Activated CD8-positive, alpha-beta T cell treated with anti-CD3 and anti-CD28 coated beads, Interleukin-2, amount 10 ng/mL, durations not matched to agents 7 days and 5 days (primary cell): Measurements from ENCODE around the gene CRADD. TPM values are rescaled to one million over a fixed set of nuclear protein-coding genes. Genes with fewer than 3 reads are reported as not detected.
"Not testable (repeated sequence)": the region's sequence is repeated elsewhere in the genome, so short reads cannot be mapped to it uniquely, and the experiment has no call there.

ENCODE experiments used
- ATAC-seq: fragments of 150-1000 bp; cut with Tn5 transposase; one replicate; pipeline ENCODE4 v1.10.0; 2021; ENCODE audit warnings: moderate library complexity
- CTCF ChIA-PET: fragments of 350-600 bp; sonication (Branson Sonifier 250); formaldehyde crosslinking; loops from one replicate; lab custom pipeline; 2021; ENCODE audit warnings: antibody characterized with exemption; lab: Charles Lee
- POLR2A ChIA-PET: fragments of 350-600 bp; sonication (Branson Sonifier 250); formaldehyde crosslinking; loops from one replicate; lab custom pipeline; 2021; ENCODE audit warnings: antibody characterized with exemption; lab: Charles Lee
- DNase-seq: peaks from one replicate; pipeline ENCODE4 v3.0.0-alpha.2; 2020
- H3K27ac Mint-ChIP-seq: one replicate; pipeline ENCODE4 v1.8.0; 2021; ENCODE audit warnings: mild to moderate bottlenecking, mixed read lengths
- H3K27me3 Mint-ChIP-seq: one replicate; pipeline ENCODE4 v1.8.0; 2021; ENCODE audit warnings: low read depth, mixed read lengths
- H3K36me3 Mint-ChIP-seq: one replicate; pipeline ENCODE4 v1.8.0; 2021; ENCODE audit warnings: low read depth, mixed read lengths
- H3K4me1 Mint-ChIP-seq: one replicate; pipeline ENCODE4 v1.8.0; 2021; ENCODE audit warnings: low read depth, mixed read lengths
- H3K4me3 Mint-ChIP-seq: one replicate; pipeline ENCODE4 v1.8.0; 2021; ENCODE audit warnings: mild to moderate bottlenecking, mixed read lengths
- H3K9me3 Mint-ChIP-seq: one replicate; pipeline ENCODE4 v1.8.0; 2022; ENCODE audit warnings: mixed read lengths; ENCODE audit not compliant: insufficient read depth
- total RNA-seq, 2 experiments: library from RNA; stranded (reverse); gene quantifications; one replicate each; pipeline ENCODE4 v1.2.3, GENCODE V29; 2021

CRADD gene
- total RNA-seq, 2 experiments from 2014 or later, result 10.8 to 14.6 TPM

- no peak for ATAC-seq
- Mint-ChIP-seq H3K9me3 (peaks cover 9% of the 10 kb centered on the region), H3K27me3 (no peaks in the 10 kb centered on the region), H3K27ac (no peak overlapping the region), H3K4me3 (no peak overlapping the region), H3K36me3 (peaks cover 6% of the 10 kb centered on the region), H3K4me1 (no peaks in the 10 kb centered on the region)
- no peak for DNase-seq
- POLR2A ChIA-PET, result no interaction called here
- CTCF ChIA-PET, result interaction anchor here (1.4 to 1.5 kb wide), 2 partner anchors 392 to 393 kb away, joined by 3 to 4 read pairs; no protein-coding TSS in a partner anchor
Observed at GRCh38 chr12:93709386-93709785, 32.2 kb downstream of the CRADD start.

- no peaks in the 10 kb centered on the region for H3K27me3 Mint-ChIP-seq
Observed at GRCh38 chr12:93710574-93710926, 33.4 kb downstream of the CRADD start.

GRCh38 chr12:93711502-93711901 is 34.3 kb downstream of the CRADD start:
- H3K4me3 Mint-ChIP-seq, POLR2A ChIA-PET, H3K27me3 Mint-ChIP-seq, CTCF ChIA-PET, DNase-seq, H3K4me1 Mint-ChIP-seq, ATAC-seq, H3K36me3 Mint-ChIP-seq, H3K9me3 Mint-ChIP-seq, H3K27ac Mint-ChIP-seq: not testable (repeated sequence)

More at GRCh38 chr12:93710574-93710926, 33.4 kb downstream of the CRADD start:
- H3K27ac Mint-ChIP-seq, result no peak overlapping the region
- peaks cover 9% of the 10 kb centered on the region for H3K9me3 Mint-ChIP-seq
- peaks cover 8% of the 10 kb centered on the region for H3K36me3 Mint-ChIP-seq
- no peaks in the 10 kb centered on the region for H3K4me1 Mint-ChIP-seq
- ChIA-PET POLR2A (no interaction called here), CTCF (interaction anchor here (0.8 kb wide), 1 partner anchor 391 kb away, joined by 3 read pairs; no protein-coding TSS in a partner anchor)
- ATAC-seq (no peak), DNase-seq (no peak)
- no peak overlapping the region for H3K4me3 Mint-ChIP-seq

GRCh38 chr12:93712200-93712599 is 35.0 kb downstream of the CRADD start:
- Mint-ChIP-seq H3K27me3 (no peaks in the 10 kb centered on the region), H3K36me3 (peaks cover 8% of the 10 kb centered on the region), H3K9me3 (peaks cover 9% of the 10 kb centered on the region), H3K4me1 (no peaks in the 10 kb centered on the region), H3K4me3 (no peak overlapping the region), H3K27ac (no peak overlapping the region)
- DNase-seq (no peak), ATAC-seq (no peak)
- ChIA-PET POLR2A (interaction anchor here (0.6 kb wide), 1 partner anchor 1761 kb away, joined by 4 read pairs; no protein-coding TSS in a partner anchor), CTCF (interaction anchor here (0.8 kb wide), 1 partner anchor 390 kb away, joined by 3 read pairs; no protein-coding TSS in a partner anchor)

GRCh38 chr12:93713060-93713459 is 35.9 kb downstream of the CRADD start:
- H3K4me1 Mint-ChIP-seq, result no peaks in the 10 kb centered on the region
- peaks cover 9% of the 10 kb centered on the region for H3K9me3 Mint-ChIP-seq
- no peak overlapping the region for H3K27ac Mint-ChIP-seq
- DNase-seq, result no peak
- no peak overlapping the region for H3K4me3 Mint-ChIP-seq
- no peaks in the 10 kb centered on the region for H3K27me3 Mint-ChIP-seq
- ChIA-PET CTCF (interaction anchor here (0.8 to 1.0 kb wide), 2 partner anchors 12 to 389 kb away, joined by 3 read pairs; no protein-coding TSS in a partner anchor), POLR2A (interaction anchor here (0.6 kb wide), 1 partner anchor 1760 kb away, joined by 4 read pairs; no protein-coding TSS in a partner anchor)
- H3K36me3 Mint-ChIP-seq, result peaks cover 8% of the 10 kb centered on the region
- ATAC-seq, result no peak

- ATAC-seq (no peak), DNase-seq (no peak)
- Mint-ChIP-seq H3K27ac (no peak overlapping the region), H3K4me1 (no peaks in the 10 kb centered on the region), H3K9me3 (peaks cover 12% of the 10 kb centered on the region), H3K27me3 (no peaks in the 10 kb centered on the region), H3K36me3 (peaks cover 8% of the 10 kb centered on the region), H3K4me3 (no peak overlapping the region)
- POLR2A ChIA-PET, result no interaction called here
- CTCF ChIA-PET, result interaction anchor here (1.0 kb wide), 1 partner anchor 12 kb away, joined by 3 read pairs; no protein-coding TSS in a partner anchor
Observed at GRCh38 chr12:93713800-93714199, 36.6 kb downstream of the CRADD start.

DNA sequence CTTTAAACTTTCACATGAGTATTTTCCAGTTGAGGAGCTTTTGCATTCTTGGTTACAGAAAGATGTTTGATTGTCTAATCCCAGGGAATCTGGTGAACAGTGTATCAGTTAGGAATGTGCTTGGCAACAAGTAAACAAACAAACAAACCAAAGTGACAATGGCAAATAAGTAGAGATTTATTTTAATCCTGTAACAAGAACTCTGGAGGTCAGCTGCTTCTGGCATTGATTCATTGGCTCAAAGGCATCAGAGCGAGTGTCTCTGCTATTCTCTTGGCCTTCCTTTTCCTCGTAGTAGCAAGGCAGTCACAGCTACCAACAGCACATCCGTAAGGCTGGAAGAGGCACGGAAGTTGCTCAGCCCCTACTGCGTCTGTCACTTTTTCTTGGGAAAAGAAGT is 37.2 kb downstream of the CRADD start:
- CTCF ChIA-PET, result no interaction called here
- H3K9me3 Mint-ChIP-seq, result peaks cover 12% of the 10 kb centered on the region
- H3K4me3 Mint-ChIP-seq, result no peak overlapping the region
- POLR2A ChIA-PET, result no interaction called here
- ATAC-seq (no peak), DNase-seq (no peak)
- H3K36me3 Mint-ChIP-seq, result peaks cover 6% of the 10 kb centered on the region
- H3K4me1 Mint-ChIP-seq, result no peaks in the 10 kb centered on the region
- no peak overlapping the region for H3K27ac Mint-ChIP-seq
- H3K27me3 Mint-ChIP-seq, result no peaks in the 10 kb centered on the region

DNA sequence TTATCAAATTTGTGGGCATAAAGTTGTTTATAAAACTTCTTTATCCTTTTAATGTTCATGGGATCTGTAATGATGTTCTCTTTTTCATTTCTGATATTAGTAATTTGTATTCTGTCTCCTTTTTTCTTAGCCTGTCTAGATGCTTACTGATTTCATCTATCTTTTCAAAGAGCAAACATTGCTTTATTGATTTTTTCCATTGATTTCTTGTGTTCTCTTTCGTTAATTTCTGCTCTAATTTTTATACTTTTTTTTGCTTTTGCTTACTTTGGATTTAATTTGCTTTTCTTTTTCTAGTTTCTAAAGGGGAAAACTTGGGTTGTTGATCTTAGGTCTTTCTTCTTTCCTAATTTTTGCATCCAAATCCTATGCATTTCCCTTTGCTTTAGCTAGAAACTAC is 42.5 kb downstream of the CRADD start:
- DNase-seq, result no peak
- ATAC-seq, result no peak
- Mint-ChIP-seq H3K36me3 (peaks cover 14% of the 10 kb centered on the region), H3K27me3 (no peaks in the 10 kb centered on the region), H3K4me3 (no peak overlapping the region), H3K4me1 (no peaks in the 10 kb centered on the region), H3K27ac (no peak overlapping the region), H3K9me3 (peaks cover 13% of the 10 kb centered on the region)
- ChIA-PET POLR2A (no interaction called here), CTCF (no interaction called here)

GRCh38 chr12:93720559-93720958 is 43.4 kb downstream of the CRADD start:
- CTCF ChIA-PET, result no interaction called here
- DNase-seq, result no peak
- Mint-ChIP-seq H3K4me3 (no peak overlapping the region), H3K27ac (no peak overlapping the region), H3K27me3 (no peaks in the 10 kb centered on the region), H3K9me3 (peaks cover 13% of the 10 kb centered on the region), H3K4me1 (no peaks in the 10 kb centered on the region), H3K36me3 (peaks cover 11% of the 10 kb centered on the region)
- POLR2A ChIA-PET, result no interaction called here
- ATAC-seq, result no peak

DNA sequence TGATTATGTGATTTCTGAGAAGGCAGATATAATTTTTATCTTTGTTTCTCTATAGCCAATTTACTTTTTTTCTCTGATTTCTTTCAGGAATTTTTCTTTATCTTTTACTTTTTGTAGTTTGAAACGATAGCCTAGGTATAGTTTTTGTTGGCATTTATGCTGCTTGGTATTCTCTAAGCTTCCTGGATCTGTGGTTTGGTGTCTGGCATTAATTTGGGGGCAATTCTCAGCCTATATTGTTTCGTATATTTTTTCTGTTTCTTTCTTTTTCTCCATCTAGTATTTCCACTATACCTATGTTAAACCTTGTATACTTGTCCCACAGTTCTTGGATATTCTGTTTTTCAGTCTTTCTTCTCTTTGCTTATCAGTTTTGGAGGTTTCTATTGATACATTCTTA is 45.0 kb downstream of the CRADD start:
- peaks cover 3% of the 10 kb centered on the region for H3K4me1 Mint-ChIP-seq
- H3K36me3 Mint-ChIP-seq, result peaks cover 11% of the 10 kb centered on the region
- H3K27me3 Mint-ChIP-seq, result no peaks in the 10 kb centered on the region
- H3K9me3 Mint-ChIP-seq, result peaks cover 13% of the 10 kb centered on the region
- H3K4me3 Mint-ChIP-seq, result no peak overlapping the region
- ChIA-PET CTCF (interaction anchor here (0.6 kb wide), 1 partner anchor 45 kb away, joined by 4 read pairs; no protein-coding TSS in a partner anchor), POLR2A (no interaction called here)
- ATAC-seq, result no peak
- no peak overlapping the region for H3K27ac Mint-ChIP-seq
- no peak for DNase-seq

- Mint-ChIP-seq H3K9me3 (peaks cover 13% of the 10 kb centered on the region), H3K4me3 (no peak overlapping the region), H3K27me3 (no peaks in the 10 kb centered on the region), H3K36me3 (peaks cover 11% of the 10 kb centered on the region), H3K27ac (no peak overlapping the region), H3K4me1 (peaks cover 5% of the 10 kb centered on the region)
- ChIA-PET CTCF (interaction anchor here (0.7 kb wide), 1 partner anchor 18 kb away, joined by 3 read pairs; no protein-coding TSS in a partner anchor), POLR2A (no interaction called here)
- DNase-seq (no peak), ATAC-seq (no peak)
Observed at GRCh38 chr12:93722835-93723567, 45.8 kb downstream of the CRADD start.

GRCh38 chr12:93723568-93723930 is 46.4 kb downstream of the CRADD start:
- CTCF ChIA-PET, result interaction anchor here (0.7 kb wide), 1 partner anchor 18 kb away, joined by 3 read pairs; no protein-coding TSS in a partner anchor
- ATAC-seq, result no peak
- POLR2A ChIA-PET, result no interaction called here
- Mint-ChIP-seq H3K4me1 (peaks cover 5% of the 10 kb centered on the region), H3K27ac (no peak overlapping the region), H3K9me3 (peaks cover 10% of the 10 kb centered on the region), H3K4me3 (no peak overlapping the region), H3K36me3 (peaks cover 11% of the 10 kb centered on the region), H3K27me3 (no peaks in the 10 kb centered on the region)
- DNase-seq, result no peak
